NOMO-1 (cell line): ENCODE results near the gene BASP1.
A peak's percentile ranks its signal among the peaks of the same experiment; 100 is the strongest.

ENCODE experiments used
- DNase-seq, 2 experiments: peaks; one replicate each; lab custom pipeline; 2025; ENCODE audit not compliant: unreplicated experiment in 2 of 2; lab: John Stamatoyannopoulos, UW

BASP1 gene

DNA sequence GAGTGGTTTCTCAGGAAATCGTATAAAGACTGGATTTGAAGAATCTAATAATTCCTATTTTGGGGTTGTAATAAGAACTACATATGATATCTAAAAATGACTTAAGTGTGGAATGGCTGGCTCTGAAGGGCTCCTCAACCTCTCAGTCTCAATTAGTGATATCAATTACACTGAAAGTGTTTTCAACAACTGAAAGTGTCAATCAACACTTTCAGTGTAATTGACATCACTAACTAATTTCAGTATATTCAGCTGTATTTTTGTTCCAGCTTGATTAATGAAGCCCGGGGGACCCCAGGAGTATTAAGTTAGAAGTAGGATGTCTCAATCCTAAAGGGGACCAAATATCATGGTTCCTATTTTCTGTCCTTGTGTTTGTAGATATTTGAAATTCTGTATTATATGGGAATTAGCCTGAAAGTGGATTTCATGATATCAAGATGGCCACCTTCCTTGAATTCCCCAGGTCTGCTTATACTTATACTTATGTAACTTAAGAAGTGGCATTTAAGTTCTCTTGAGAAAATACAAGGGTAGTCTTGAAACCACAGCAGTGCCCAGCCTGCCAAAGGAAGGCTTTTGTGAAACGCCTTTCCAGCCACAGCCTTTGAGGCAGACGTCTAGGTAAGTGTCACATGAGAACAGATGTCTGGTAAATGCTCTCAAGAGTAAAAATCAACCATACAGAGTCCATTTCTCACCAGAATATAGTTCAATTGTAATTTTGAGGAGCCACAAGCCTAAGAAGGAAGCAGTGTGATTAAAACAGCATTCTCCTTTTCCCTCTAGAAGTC, 4.6 kb downstream of the BASP1 start:
- DNase-seq, result no peak

DNA sequence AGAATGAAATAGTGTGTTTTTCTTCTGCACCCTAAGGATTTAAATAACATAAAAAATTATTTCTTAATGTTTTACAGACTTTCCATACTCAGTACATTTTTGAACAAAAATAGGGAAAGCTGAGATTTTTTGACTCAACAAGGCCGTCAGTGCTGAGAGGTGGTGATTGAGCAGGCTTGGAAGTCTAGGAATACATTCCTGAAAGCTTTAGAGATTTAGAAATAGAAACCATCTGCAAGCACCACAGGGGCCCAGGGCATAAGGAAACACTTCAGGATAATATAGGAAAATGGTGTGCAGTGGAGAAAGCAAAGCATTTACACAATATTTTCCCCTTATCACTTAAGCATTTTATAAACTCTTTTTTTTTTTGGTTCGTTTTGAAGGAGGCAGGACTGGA, 5.2 kb downstream of the BASP1 start:
- no peak for DNase-seq

DNA sequence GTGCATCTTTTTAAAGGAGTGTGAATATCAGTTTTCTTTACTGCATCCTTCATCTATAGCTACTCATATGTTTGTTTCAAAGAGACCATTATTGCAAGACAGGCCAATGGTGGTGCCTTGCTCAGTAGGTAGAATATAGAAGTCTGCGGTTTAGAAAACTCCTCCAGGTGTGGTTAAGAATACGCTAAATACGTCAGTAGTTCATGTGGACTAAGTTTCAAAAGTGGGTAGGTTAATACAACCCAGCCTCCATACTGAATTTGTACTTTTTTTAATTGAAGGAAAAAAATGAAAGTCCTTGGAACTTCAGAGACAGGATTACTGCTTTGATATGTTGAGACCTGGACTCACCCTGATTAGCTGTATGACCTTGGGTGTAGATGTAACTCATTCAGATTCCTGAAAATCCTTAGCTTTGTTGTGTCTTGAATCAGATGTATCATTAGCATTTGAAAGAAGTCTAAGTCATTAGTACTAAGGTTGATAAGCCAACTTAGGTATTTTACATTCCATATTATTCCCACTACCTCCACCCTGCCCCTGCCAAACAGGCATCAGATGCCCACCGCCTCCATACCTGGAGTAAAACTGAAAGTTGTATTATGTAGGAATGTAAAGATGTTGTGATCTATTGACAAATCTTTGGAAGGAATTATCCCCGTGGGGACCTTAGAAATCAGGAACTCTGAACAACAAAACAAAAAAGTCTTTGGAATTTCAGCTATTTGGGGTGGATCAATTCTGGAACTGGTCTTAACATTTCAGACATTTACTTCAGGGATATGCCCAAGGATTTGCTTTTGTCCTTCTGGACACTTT, 6.1 kb downstream of the BASP1 start:
- DNase-seq, result no peak

DNA sequence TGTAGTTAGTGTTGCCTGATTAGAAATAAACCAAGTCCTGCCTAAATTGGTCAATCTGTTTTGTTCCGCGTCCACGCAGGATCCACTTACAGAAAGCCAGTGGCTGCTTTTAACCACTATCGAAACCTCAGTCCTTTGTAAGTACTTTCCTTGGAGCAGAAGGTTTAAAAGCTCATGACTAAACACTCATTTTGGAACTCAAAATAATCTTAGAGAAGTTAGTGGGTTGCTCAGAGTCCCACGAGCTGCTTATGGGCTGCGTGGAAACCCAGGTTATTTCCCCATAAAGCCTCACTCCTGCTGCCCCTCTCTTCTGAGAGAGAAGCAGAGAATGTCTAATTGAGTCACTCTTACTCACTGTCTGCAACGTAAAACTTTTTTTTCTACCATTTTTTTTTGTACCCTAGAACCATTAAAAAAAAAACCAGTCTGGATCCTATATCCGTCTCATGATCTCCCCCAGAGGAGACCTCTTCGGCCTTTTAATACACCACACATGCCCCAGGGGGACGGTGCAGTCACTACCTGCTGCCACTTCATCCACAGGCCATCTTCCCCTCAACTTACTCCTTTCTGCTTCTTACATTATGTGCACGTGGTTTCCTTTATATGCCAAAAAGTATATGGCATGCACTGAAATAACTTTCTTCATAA, 7.6 kb downstream of the BASP1 start:
- DNase-seq, result peak in 1 of 2 experiments; percentile 29

DNA sequence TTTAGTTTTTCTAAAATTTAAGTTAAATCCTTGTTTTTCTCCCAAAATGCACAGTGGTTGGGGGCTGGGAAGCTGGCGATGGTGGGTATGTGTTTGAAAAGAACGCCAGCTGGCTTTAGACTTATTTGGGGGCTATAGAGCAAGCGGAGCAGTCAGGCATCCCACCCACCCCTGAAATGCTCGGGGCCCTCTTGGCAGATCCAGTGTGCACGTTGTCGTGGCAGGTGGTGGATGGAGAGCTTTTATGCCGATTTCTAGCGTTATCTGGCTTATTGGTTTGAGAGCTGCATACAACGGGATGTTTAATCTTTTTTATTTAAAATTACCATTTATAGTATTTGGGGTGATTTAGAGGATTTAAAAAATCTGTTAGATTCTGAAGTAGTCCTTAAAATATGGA, 8.1 kb downstream of the BASP1 start:
- DNase-seq, result no peak

DNA sequence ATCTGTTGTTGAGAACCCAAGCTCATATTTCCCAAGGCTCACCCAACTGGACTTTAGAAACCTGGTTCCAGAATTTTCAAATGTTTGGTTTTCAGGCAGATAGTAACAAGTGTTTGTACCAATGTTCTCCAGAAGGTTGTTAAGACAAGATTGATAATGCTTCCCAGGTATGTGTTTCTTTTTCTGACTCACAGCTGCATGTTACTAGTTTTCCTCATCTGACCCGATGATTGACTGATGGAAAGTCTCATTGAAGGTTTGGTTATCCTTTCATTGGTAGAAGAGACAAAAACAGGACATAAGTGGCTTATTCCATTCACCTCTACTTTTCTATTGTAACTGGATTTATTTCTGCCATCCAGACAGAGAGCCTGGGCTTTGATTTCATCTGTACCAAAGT, 10.4 kb downstream of the BASP1 start:
- no peak for DNase-seq

DNA sequence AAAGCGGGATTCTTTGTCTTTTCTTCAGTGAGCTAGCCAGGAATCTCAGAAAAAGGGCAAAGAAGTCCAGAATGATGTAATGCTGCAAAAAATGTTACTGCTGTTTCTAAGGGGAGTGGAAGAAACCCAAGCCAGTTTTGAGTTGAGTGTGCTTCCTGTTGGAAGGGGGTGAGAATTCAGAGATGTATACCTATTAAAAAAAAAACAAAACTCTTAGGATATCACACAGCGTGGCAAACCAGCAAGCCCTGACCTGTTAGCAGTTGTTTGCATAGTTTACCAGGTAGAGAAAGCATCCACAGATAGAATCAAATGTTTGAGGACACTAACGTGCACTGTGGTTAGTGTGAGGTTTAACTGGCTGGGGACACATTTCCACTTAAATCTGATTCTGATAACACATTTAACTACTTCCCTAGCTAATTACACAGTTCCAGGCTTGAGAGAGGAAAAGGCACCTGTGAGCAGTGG, 11.4 kb downstream of the BASP1 start:
- DNase-seq, result no peak

DNA sequence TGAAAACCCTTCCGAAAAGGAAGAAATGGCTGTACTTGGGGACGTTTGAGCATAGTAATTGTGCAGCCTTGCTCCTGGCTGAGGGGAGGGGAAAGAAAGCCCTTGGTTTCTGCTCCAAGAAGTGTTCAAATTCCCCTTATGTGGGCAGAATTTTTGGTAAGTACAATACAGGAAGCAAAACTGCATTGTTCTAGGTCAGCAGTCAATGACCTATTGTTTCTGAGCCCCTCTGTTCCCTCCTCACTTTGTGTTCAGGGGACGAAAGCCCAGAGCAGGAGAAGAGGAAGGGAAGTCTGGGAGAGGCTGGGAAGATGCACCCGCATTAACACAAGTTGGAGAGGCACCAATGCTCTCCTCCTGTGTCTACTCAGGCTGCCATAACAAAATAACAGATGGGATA, 11.9 kb downstream of the BASP1 start:
- DNase-seq, result no peak

DNA sequence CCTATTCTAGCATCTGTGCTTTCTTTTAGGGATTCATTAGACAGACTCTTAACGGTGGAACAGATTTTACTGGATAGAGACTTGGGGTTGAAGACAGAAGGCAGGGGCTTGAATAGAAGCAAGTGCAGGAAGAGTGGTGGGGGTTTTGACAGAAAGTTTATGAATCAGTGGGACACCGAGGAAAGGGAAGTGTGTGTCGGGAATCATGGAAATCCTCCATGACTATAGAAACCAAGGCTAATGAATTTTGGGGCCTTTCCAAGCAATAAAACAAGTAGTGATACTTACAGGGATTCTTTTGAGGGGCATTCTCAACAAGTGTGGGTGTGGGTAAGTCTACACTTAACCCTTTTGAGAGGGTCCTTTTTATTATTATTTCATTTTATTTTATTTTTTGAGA, 12.8 kb downstream of the BASP1 start:
- no peak for DNase-seq

DNA sequence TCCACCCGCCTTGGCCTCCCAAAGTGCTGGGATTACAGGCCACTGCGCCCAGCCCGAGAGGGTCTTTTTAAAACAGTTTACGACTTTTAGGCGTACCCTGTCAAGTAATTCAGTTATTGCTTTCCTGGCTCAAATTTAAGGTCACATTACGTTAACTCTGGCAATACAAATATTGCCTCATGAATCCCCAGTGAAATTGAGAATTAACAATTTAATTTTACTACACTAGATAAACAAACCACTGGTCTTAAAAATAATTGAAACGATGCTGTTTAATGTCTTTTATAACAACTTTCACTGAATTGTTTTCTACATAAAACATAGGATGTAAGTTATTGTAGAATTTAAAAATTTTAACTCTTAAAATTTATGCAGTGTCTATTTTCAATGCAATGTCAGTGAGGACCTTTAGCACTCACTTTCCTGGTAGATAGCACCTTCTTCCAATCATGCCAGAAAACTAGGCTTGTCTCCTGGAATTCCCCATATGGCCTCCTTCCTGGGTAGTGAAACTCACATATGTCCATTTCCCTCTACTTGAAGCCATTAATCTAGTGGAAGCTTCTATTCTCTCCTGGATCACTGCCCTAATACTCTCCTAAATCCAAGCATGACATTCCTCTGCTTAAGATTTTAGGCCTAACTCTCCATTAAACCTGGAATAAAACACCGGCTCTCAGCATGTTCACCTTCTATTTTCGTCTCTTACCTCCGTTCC, 13.5 kb downstream of the BASP1 start:
- DNase-seq, result no peak

DNA sequence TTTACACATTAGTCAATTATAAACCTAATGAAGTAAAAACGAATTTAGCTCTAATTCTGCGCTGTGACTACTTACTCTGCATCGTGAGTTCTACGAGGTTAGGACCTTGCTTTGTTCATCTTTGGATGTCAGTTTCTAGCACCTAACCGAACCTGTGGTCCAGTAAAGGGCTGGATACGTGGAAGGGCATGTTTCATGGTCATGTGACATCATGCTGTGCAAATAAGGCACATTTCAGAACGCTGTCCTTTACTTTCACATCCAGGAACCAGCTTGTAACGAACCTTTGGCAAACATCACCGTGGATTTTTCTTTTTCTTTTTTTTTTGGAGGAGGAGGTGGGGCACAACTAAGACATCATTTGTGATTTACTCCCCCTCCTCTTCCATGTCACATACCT, 15.0 kb downstream of the BASP1 start:
- no peak for DNase-seq

DNA sequence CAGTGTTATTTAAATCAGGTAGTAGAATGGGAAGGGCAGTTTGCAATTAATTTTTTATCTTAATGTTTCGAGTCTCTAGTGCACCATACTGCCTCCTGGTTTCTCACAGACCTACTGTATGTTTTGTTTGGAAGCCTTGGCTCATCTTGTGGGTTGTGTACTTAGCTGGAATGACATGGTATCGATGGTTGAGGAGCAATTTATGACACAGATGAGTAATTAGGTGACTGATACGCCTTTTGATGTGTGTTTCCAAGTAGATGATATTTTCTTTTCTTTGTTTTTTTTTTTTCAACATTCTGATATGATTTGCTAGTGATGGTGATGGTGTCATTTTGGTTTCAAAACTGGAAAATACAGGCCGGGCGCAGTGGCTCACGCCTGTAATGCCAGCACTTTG, 16.1 kb downstream of the BASP1 start:
- DNase-seq, result no peak

DNA sequence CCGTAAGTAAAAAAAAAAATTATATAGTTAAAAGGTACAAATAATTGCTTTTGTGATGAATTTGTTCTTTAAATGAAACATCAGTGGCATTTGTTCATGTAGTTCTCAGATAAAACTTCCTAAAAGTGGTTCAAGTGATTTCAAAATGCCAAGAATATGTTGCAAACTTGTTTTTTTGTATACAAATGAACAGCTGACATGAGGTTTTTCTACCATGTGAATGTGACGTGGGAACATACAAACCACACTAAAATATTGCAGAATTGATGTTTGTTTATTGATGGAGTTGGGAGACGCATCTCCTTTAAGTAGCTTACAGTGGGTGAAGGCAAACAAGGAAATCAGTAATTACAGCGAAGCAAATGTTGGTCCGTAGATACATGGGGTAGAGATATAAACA, 16.9 kb downstream of the BASP1 start:
- no peak for DNase-seq

DNA sequence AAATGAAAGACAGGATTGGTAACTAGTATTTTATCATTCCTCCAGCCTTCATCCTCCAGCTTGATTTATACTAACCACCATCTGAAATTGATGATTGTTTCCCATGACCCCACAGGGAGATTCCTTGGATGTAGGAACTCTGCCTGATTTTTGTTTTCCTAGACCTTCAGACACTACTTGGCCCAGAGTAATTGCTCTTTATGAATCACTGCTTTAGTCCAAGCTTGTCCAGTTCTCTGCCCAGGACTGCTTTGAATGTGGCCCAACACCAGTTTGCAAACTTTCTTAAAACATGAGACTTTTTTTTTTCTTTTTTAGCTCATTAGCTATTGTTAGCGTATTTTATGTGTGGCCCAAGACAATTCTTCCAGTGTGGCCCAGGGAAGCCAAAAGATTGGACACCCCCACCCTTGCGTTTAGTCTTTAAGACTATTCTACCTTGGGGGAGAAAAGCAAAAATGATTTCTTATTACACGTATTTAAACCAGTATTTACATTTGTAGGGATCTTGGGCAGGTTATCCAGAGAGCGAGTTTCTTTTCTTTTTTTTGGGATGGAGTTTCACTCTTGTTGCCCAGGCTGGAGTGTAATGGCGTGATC, 18.4 kb downstream of the BASP1 start:
- no peak for DNase-seq

DNA sequence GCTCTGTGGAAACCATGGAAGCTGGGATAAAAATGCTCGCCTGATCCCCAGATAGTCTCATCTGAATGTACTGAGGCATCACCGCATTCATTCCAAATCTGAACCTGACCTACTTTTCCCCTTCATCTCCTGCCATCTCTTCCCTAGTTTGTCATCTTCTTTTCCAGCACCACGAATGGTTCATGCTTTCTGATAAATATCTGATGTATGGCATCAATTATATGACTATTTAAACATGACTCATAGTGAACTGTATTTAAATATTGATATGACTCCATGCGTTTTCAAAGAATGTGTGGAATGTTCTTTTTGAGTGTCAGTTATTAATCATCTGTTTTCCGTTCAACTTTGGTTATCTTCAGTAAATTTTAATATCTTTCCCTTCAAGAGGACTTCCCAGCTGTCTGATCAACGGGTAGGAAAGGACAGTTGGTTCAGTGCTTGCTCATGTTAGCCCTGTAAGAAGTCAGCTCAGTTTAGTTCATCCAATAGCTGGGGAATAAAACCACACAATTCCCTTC, 21.1 kb downstream of the BASP1 start:
- DNase-seq, result no peak

DNA sequence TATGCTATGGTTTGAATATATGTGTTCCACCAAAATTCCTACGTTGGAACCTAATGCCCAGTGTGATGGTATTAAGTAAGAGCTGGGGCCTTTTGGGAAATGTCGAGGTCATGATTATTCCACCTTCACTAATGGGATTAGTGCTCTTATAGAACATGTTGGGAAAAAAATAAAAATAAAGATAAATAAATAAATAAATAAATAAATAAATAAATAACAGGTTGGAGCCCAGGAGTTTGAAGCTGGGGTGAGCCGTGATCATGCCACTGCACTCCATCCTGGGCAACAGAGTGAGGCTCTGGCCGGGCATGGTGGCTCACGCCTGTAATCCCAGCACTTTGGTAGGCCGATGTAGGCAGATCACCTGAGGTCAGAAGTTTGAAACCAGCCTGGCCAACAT, 22.5 kb downstream of the BASP1 start:
- no peak for DNase-seq

DNA sequence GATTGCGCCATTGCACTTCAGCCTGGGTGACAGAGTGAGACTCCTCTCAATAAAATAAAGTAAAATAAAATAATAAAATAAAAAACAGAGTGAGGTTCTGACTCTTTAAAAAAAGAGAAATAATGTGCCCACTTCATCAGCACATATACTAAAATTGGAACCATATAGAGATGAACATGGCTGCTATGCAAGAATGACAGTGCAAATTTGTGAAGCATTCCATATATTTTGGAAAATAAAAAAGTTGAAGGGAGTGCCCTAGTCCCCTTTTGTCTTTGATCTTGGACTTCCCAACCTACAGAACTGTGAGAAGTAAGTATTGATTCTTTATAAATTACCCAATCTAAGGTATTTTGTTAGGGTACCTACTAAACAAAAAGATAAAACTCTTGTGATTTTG, 23.1 kb downstream of the BASP1 start:
- no peak for DNase-seq

DNA sequence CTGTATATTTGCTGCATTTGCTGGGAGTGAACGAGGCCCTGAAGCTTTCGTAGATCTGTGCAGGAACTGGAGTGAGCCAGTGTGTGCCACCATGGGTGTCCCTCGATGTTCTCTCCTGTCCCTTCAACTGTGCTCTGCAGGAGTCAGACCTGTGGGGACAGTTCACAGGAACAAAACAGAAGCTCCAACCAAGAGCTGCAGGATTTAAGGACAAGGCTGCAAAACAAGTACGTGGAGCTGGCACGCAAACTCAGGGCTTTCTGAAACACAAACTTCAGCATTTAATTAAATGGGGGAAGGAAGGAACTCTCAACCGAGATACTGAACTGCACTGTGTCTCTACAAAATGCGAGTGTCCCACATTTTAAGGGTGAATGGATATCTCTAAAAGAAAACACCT, 24.2 kb downstream of the BASP1 start:
- no peak for DNase-seq

DNA sequence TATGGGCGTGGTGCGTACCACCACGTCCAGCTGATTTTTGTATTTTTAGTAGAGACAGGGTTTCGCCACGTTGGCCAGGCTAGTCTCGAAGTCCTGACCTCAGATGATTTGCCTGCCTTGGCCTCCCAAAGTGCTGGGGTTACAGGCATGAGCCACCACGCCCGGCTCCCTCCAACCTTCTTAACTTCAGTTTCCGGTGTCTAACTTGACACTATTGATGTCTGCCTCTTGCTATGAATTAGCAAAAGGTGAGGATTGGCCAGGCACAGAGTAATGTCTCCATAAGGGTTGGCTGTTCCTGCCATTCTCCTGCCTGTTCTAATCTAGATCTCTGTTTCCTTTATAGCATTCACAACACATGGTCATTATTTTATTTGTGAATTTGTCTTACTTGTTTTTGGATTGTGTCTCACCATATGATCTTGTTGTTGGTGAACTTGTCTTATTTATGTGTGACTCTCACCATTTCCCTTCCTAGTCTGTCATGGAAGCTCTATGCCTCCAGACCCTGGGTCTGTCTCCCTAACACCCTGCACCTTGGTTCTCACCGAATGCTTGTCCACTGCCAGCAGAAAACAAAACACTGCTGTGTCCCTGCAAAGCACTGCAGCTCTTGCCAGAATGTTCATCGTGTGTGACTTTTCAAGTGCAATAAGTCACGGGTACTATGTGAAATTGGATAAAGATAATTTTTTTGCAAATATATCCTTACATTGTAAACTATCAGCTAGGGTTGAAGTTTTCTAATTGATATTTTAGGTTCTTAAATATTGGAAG, 26.0 kb downstream of the BASP1 start:
- no peak for DNase-seq
